NT2/D1 (cell line): ENCODE measurements around the gene COQ10B.
"Not testable (repeated sequence)": the region's sequence is repeated elsewhere in the genome, so short reads cannot be mapped to it uniquely, and the experiment has no call there.

Experiments
- DNase-seq: peaks from one replicate; pipeline ENCODE4 v3.0.0-alpha.2; 2011; ENCODE audit warnings: low read depth, low spot score
- H3K27me3 ChIP-seq: 2 replicates; pipeline ENCODE4 v1.6.0; 2011; ENCODE audit warnings: mild to moderate bottlenecking; ENCODE audit not compliant: insufficient read length, insufficient read depth
- H3K36me3 ChIP-seq: 2 replicates; pipeline ENCODE4 v1.6.1; 2011; ENCODE audit warnings: mild to moderate bottlenecking, low read length, mixed read lengths; ENCODE audit not compliant: insufficient read depth, insufficient read length
- H3K4me1 ChIP-seq: 2 replicates; pipeline ENCODE4 v1.5.1; 2011; ENCODE audit not compliant: insufficient read depth, insufficient read length
- H3K4me3 ChIP-seq: 2 replicates; pipeline ENCODE4 v1.5.1; 2011; ENCODE audit warnings: low read depth; ENCODE audit not compliant: insufficient read length
- H3K9ac ChIP-seq: 2 replicates; pipeline ENCODE4 v1.6.0; 2011; ENCODE audit warnings: low read depth; ENCODE audit not compliant: insufficient read length
- H3K9me3 ChIP-seq: 2 replicates; pipeline ENCODE4 v1.5.1; 2011; ENCODE audit warnings: mild to moderate bottlenecking, low read length; ENCODE audit not compliant: insufficient read depth
- SUZ12 ChIP-seq: IDR thresholded peaks from 2 replicates; pipeline ENCODE4 v1.6.1; 2011; ENCODE audit not compliant: insufficient read length, insufficient read depth; ENCODE audit errors: extremely low read depth
- YY1 ChIP-seq: IDR thresholded peaks from 2 replicates; pipeline ENCODE4 v1.6.1; 2011; ENCODE audit not compliant: insufficient read length, insufficient read depth
- ZNF274 ChIP-seq: IDR thresholded peaks from 2 replicates; pipeline ENCODE4 v1.6.1; 2011; ENCODE audit warnings: mild to moderate bottlenecking, low read depth, low read length

COQ10B gene

DNA sequence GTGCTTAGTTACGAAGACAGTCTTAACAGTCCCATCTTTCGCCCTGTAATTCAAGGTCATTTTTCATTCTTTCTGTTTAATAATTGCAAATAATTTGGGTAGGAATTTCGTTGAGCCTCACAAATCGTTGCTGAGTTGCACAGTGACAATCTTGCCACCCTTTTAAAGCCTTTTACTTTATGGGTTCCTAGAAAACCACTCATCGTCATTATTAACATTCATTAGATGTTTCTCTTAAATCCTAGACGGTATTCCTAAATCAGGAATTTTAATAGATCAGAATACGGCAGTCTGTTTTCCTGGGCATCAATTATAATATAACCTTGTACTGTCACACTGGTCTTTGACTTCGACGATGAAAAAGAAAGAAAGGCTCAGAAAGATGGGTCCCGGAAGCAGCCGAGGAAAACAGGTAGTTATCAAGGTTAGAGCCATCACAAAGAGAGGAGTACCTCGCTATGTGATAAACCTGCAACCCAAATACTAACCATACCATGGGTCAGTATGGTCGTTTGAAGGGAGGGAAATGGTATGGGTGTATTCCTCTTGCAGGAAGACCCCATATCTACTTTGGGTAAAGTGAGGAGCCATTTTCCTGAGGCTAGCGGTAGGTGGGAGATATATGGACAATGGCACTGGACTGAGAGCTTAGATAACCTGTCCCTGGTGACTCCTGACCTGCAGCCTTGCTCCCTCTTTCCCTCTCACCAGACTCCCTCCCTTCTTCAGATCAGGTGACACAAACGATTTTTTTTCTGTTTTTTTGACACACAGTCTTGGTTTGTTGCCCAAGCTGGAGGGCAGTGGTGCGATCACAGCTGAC is 17.5 kb upstream of the COQ10B start:
- H3K9me3 ChIP-seq: no peaks in the 10 kb centered on the region
- DNase-seq: no peak
- peaks cover 2% of the 10 kb centered on the region for H3K4me1 ChIP-seq
- H3K9ac ChIP-seq: peak overlapping the region; percentile 96
- peaks cover 7% of the 10 kb centered on the region for H3K36me3 ChIP-seq
- no peaks in the 10 kb centered on the region for H3K27me3 ChIP-seq
- no peak for TF ChIP-seq YY1
- TF ChIP-seq ZNF274: no peak
- TF ChIP-seq SUZ12: no peak
- peak overlapping the region; percentile 92 for H3K4me3 ChIP-seq

DNA sequence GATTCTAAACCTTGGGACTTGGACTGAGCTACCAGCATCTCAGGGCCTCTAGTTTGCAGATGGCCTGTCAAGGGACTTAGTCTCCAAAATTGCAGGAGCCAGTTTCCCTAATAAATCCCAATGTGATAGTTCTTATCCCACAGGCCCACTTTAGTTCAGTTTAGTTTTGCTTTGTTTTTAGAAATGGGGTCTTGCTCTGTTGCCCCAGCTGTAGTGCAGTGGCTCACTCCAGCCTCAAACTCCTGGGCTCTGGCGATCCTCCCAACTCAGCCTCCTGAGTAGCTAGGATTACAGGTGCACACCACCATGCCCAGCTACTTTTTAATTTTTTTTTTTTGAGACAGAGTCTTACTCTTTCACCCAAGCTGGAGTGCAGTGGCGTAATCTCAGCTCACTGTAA is 16.0 kb upstream of the COQ10B start:
- no peak overlapping the region for H3K9ac ChIP-seq
- peaks cover 3% of the 10 kb centered on the region for H3K36me3 ChIP-seq
- peaks cover 2% of the 10 kb centered on the region for H3K4me1 ChIP-seq
- H3K9me3 ChIP-seq: no peaks in the 10 kb centered on the region
- DNase-seq: no peak
- H3K4me3 ChIP-seq: no peak overlapping the region
- TF ChIP-seq ZNF274 (no peak), SUZ12 (no peak), YY1 (no peak)
- H3K27me3 ChIP-seq: no peaks in the 10 kb centered on the region

DNA sequence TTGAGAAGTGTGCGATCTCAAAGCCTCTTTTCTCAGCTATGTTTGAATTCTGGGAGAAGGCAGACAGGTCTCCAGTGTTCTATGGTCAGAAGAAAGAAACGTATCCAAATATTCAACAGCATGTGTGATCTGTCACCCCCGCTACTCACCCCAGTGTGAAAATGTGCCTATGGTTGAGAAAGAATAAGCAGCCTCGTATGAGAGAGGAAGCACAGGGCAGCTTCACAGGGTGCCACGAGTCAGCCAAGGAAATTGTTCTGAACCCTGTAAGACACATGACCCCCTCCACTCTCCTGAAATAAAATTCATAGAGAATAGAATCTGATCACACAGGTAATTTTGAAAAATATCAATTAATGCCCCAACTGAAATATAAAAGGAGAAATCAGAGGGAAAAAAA is 10.5 kb upstream of the COQ10B start:
- H3K4me3 ChIP-seq: no peak overlapping the region
- H3K4me1 ChIP-seq: no peaks in the 10 kb centered on the region
- H3K9ac ChIP-seq: no peak overlapping the region
- no peaks in the 10 kb centered on the region for H3K36me3 ChIP-seq
- TF ChIP-seq ZNF274: no peak
- TF ChIP-seq YY1: no peak
- H3K9me3 ChIP-seq: no peaks in the 10 kb centered on the region
- DNase-seq: no peak
- H3K27me3 ChIP-seq: no peaks in the 10 kb centered on the region

DNA sequence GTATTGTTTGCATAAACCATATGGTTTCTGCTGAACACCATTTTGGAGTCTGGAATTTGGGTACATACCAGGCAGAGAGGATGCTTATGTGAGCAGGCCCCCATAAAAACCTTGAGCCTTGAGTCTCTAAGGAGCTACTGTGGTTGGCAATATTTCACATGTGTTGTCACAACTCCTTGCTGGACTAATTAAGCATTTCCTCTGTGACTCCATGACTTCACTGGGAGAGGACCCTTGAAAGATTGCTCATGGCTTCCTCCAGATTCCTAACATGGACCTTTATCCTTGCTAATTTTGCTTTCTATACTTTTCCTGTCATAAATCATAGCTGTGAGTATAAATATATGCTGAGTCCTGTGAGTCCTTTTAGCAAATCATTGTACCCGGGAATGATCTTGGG is 7.6 kb upstream of the COQ10B start:
- H3K36me3 ChIP-seq: no peaks in the 10 kb centered on the region
- no peak for DNase-seq

DNA sequence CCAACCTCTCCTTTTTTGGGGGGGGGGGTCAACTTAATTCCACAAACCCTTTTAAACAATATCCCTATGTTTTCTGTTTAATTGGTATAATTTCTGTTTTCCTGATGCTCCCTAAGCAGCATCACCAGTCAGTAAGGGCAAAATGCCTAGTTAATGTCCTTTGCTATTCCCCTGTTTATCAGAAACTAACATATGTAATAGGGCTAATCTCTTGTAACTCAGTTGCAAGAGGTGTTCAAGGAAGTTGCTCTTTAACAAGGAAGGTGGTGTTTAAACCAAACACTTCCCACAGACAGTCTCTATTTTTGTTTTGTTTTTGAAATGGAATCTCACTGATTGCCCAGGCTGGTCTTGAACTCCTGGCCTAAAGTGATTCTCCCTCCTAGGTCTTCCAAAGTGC is 6.5 kb upstream of the COQ10B start:
- Histone ChIP-seq H3K9ac (no peak overlapping the region), H3K9me3 (peaks cover 3% of the 10 kb centered on the region; the same call in 1 of the 2 replicates), H3K27me3 (no peaks in the 10 kb centered on the region), H3K4me1 (no peaks in the 10 kb centered on the region), H3K4me3 (no peak overlapping the region), H3K36me3 (no peaks in the 10 kb centered on the region)
- no peak for DNase-seq
- TF ChIP-seq SUZ12 (no peak), ZNF274 (no peak)

More for the DNA sequence above, 7.6 kb upstream of the COQ10B start:
- TF ChIP-seq ZNF274: no peak
- TF ChIP-seq SUZ12: no peak
- TF ChIP-seq YY1: no peak
- Histone ChIP-seq H3K9me3 (peaks cover 3% of the 10 kb centered on the region; the same call in 1 of the 2 replicates), H3K27me3 (no peaks in the 10 kb centered on the region), H3K9ac (no peak overlapping the region), H3K4me3 (no peak overlapping the region), H3K4me1 (no peaks in the 10 kb centered on the region)

DNA sequence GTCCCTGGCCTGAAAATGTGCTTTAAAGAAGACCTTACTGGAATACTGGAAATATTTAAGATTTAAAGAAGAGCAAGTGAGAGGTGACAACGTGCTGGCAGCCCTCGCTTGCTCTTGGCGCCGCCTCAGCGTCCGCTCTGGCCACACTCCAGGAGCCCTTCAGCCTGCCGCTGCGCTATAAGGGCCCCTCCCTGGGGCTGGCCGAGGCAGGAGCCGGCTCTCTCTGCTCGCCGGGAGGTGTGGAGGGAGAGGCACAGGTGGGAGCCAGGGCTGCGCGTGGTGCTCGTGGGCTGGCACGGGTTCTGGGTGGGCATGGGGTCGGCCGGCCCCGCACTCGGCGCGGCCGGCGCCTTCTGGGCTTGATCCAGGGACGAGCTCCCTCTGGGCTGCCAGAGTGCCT is 2.9 kb upstream of the COQ10B start:
- TF ChIP-seq YY1: no peak
- no peak for TF ChIP-seq ZNF274
- no peak for TF ChIP-seq SUZ12
- Histone ChIP-seq H3K27me3 (no peaks in the 10 kb centered on the region), H3K4me3 (no peak overlapping the region), H3K9me3 (peaks cover 3% of the 10 kb centered on the region; the same call in 1 of the 2 replicates), H3K36me3 (no peaks in the 10 kb centered on the region), H3K4me1 (no peaks in the 10 kb centered on the region), H3K9ac (no peak overlapping the region)
- DNase-seq: no peak

DNA sequence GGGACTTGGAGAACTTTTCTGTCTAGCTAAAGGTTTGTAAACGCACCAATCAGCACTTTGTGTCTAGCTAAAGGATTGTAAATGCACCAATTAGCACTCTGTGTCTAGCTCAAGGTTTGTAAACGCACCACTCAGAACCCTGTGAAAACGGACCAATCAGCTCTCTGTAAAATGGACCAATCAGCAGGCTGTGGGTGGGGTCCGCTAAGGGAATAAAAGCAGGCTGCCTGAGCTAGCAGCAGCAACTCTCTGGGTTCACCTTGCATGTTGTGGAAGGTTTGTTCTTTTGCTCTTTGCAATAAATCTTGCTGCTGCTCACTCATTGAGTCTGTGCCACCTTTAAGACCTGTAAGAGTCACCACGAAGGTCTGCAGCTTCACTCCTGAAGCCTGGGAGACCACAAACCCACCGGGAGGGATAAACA is 2.4 kb upstream of the COQ10B start:
- H3K4me1 ChIP-seq, H3K9me3 ChIP-seq, H3K27me3 ChIP-seq, DNase-seq, H3K4me3 ChIP-seq, H3K9ac ChIP-seq, H3K36me3 ChIP-seq: not testable (repeated sequence)

DNA sequence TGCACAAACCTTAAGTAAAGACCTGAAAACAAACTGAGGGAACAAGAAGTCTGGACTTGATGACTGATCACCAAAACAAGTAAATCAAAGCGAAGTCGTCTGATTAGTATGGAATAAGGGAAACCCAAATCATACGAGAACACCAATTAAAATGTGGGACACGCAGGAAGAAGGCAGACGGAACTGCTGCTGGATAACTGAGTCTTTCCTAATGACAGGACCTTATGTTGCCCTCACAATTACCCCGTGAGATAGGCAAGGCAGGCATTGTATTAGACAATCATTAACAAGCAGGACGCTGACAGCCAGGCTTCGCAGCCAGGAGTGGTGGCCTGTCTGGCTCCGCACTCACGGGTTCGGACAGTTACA is 614 bp upstream of the COQ10B start:
- no peak for DNase-seq
- TF ChIP-seq SUZ12 (no peak), ZNF274 (no peak), YY1 (no peak)
- H3K4me1 ChIP-seq: no peaks in the 10 kb centered on the region
- no peaks in the 10 kb centered on the region for H3K27me3 ChIP-seq
- peaks cover 4% of the 10 kb centered on the region for H3K36me3 ChIP-seq
- H3K9ac ChIP-seq: peak overlapping the region; percentile 57
- peak overlapping the region; percentile 40 for H3K4me3 ChIP-seq
- peaks cover 3% of the 10 kb centered on the region; the same call in 1 of the 2 replicates for H3K9me3 ChIP-seq
